Effector memory CD8-positive, alpha-beta T cell (primary cell): ENCODE measurements around the gene DLGAP3.

Source experiments
- ATAC-seq: fragments of 150-1000 bp; cut with Tn5 transposase; replicated peaks from 2 replicates; pipeline ENCODE4 v1.10.0; 2021; ENCODE audit warnings: mild to moderate bottlenecking, moderate library complexity
- DNase-seq, 3 experiments: peaks; one replicate each; pipeline ENCODE4 v3.0.0; 2021
- H3K27ac Mint-ChIP-seq, 2 donors: one replicate each; pipeline ENCODE4 v1.8.0; 2022; ENCODE audit warnings: mild to moderate bottlenecking in 2 of 2, mixed read lengths in 2 of 2, moderate library complexity in 2 of 2
- H3K27me3 Mint-ChIP-seq, 2 donors: one replicate each; pipeline ENCODE4 v1.8.0; 2022; ENCODE audit warnings: mixed read lengths in 2 of 2
- H3K36me3 Mint-ChIP-seq: one replicate; pipeline ENCODE4 v1.8.0; 2022; ENCODE audit warnings: mild to moderate bottlenecking, moderate library complexity, mixed read lengths; ENCODE audit not compliant: insufficient read depth
- H3K4me1 Mint-ChIP-seq, 2 donors: one replicate each; pipeline ENCODE4 v1.8.0; 2022; ENCODE audit warnings: low read depth in 2 of 2, mixed read lengths in 2 of 2
- H3K4me3 Mint-ChIP-seq, 2 donors: one replicate each; pipeline ENCODE4 v1.8.0; 2022; ENCODE audit warnings: mild to moderate bottlenecking in 2 of 2, mixed read lengths in 2 of 2, moderate library complexity in 2 of 2
- H3K9me3 Mint-ChIP-seq, 2 donors: one replicate each; pipeline ENCODE4 v1.8.0; 2022; ENCODE audit warnings: mixed read lengths in 2 of 2

The DLGAP3 gene

GRCh38 chr1:34844252-34844634 lies 85.2 kb downstream of the DLGAP3 start:
- Mint-ChIP-seq H3K27ac (no peak overlapping the region), H3K9me3 (no peaks in the 10 kb centered on the region), H3K27me3 (no peaks in the 10 kb centered on the region), H3K4me3 (no peak overlapping the region), H3K4me1 (peaks cover 18 to 23% of the 10 kb centered on the region in 2 donors), H3K36me3 (peaks cover 11% of the 10 kb centered on the region)
- DNase-seq, result no peak
- no peak for ATAC-seq

- ATAC-seq (no peak), DNase-seq (no peak)
- Mint-ChIP-seq H3K27ac (peak overlapping the region; percentile 9 to 21), H3K9me3 (no peaks in the 10 kb centered on the region), H3K4me1 (peaks cover 15 to 21% of the 10 kb centered on the region in 2 donors), H3K27me3 (no peaks in the 10 kb centered on the region), H3K4me3 (no peak overlapping the region), H3K36me3 (peaks cover 8% of the 10 kb centered on the region)
Observed at GRCh38 chr1:34843392-34844251, 85.8 kb downstream of the DLGAP3 start.

- Mint-ChIP-seq H3K27me3 (no peaks in the 10 kb centered on the region), H3K36me3 (peaks cover 7% of the 10 kb centered on the region), H3K27ac (peak overlapping the region in 1 of 2 donors; percentile 21), H3K4me1 (peaks cover 14 to 15% of the 10 kb centered on the region in 2 donors), H3K4me3 (no peak overlapping the region), H3K9me3 (no peaks in the 10 kb centered on the region)
- no peak for DNase-seq
- ATAC-seq, result no peak
Observed at GRCh38 chr1:34842952-34843371, 86.5 kb downstream of the DLGAP3 start.

GRCh38 chr1:34842073-34842472 lies 87.4 kb downstream of the DLGAP3 start:
- Mint-ChIP-seq H3K27ac (no peak overlapping the region), H3K9me3 (no peaks in the 10 kb centered on the region), H3K27me3 (no peaks in the 10 kb centered on the region), H3K4me1 (peaks cover 14 to 15% of the 10 kb centered on the region in 2 donors), H3K4me3 (no peak overlapping the region), H3K36me3 (peaks cover 4% of the 10 kb centered on the region)
- DNase-seq (no peak), ATAC-seq (no peak)

GRCh38 chr1:34840426-34840825 lies 89.0 kb downstream of the DLGAP3 start:
- no peak for ATAC-seq
- Mint-ChIP-seq H3K4me3 (no peak overlapping the region), H3K27ac (no peak overlapping the region), H3K4me1 (peaks cover 14 to 15% of the 10 kb centered on the region in 2 donors), H3K27me3 (no peaks in the 10 kb centered on the region), H3K9me3 (no peaks in the 10 kb centered on the region), H3K36me3 (no peaks in the 10 kb centered on the region)
- DNase-seq, result no peak

GRCh38 chr1:34839526-34840305 lies 89.7 kb downstream of the DLGAP3 start:
- no peaks in the 10 kb centered on the region for H3K27me3 Mint-ChIP-seq
- H3K4me3 Mint-ChIP-seq, result no peak overlapping the region
- H3K27ac Mint-ChIP-seq, result no peak overlapping the region
- ATAC-seq, result no peak
- H3K4me1 Mint-ChIP-seq, result peaks cover 14 to 15% of the 10 kb centered on the region in 2 donors
- no peak for DNase-seq
- no peaks in the 10 kb centered on the region for H3K9me3 Mint-ChIP-seq
- H3K36me3 Mint-ChIP-seq, result no peaks in the 10 kb centered on the region

- DNase-seq (no peak), ATAC-seq (no peak)
- no peaks in the 10 kb centered on the region for H3K27me3 Mint-ChIP-seq
- H3K36me3 Mint-ChIP-seq, result no peaks in the 10 kb centered on the region
- no peak overlapping the region for H3K27ac Mint-ChIP-seq
- no peaks in the 10 kb centered on the region for H3K4me1 Mint-ChIP-seq
- H3K4me3 Mint-ChIP-seq, result no peak overlapping the region
- H3K9me3 Mint-ChIP-seq, result no peaks in the 10 kb centered on the region
Observed at GRCh38 chr1:34833711-34834110, 95.7 kb downstream of the DLGAP3 start.

- no peak for ATAC-seq
Observed at GRCh38 chr1:34831721-34832246, 97.7 kb downstream of the DLGAP3 start.

GRCh38 chr1:34829250-34829649 lies 100.2 kb downstream of the DLGAP3 start:
- Mint-ChIP-seq H3K27ac (no peak overlapping the region), H3K36me3 (no peaks in the 10 kb centered on the region), H3K4me1 (no peaks in the 10 kb centered on the region), H3K9me3 (no peaks in the 10 kb centered on the region), H3K27me3 (no peaks in the 10 kb centered on the region), H3K4me3 (no peak overlapping the region)
- no peak for DNase-seq
- no peak for ATAC-seq

More at GRCh38 chr1:34831721-34832246, 97.7 kb downstream of the DLGAP3 start:
- H3K27ac Mint-ChIP-seq, result no peak overlapping the region
- no peak for DNase-seq
- no peak overlapping the region for H3K4me3 Mint-ChIP-seq
- no peaks in the 10 kb centered on the region for H3K27me3 Mint-ChIP-seq
- H3K4me1 Mint-ChIP-seq, result no peaks in the 10 kb centered on the region
- no peaks in the 10 kb centered on the region for H3K36me3 Mint-ChIP-seq
- H3K9me3 Mint-ChIP-seq, result no peaks in the 10 kb centered on the region

GRCh38 chr1:34828611-34829010 lies 100.8 kb downstream of the DLGAP3 start:
- no peaks in the 10 kb centered on the region for H3K9me3 Mint-ChIP-seq
- no peak overlapping the region for H3K27ac Mint-ChIP-seq
- ATAC-seq, result no peak

GRCh38 chr1:34827341-34827941 lies 102.0 kb downstream of the DLGAP3 start:
- Mint-ChIP-seq H3K9me3 (no peaks in the 10 kb centered on the region), H3K4me1 (no peaks in the 10 kb centered on the region), H3K36me3 (no peaks in the 10 kb centered on the region), H3K4me3 (no peak overlapping the region), H3K27ac (no peak overlapping the region), H3K27me3 (no peaks in the 10 kb centered on the region)
- no peak for DNase-seq
- ATAC-seq, result no peak

More at GRCh38 chr1:34828611-34829010, 100.8 kb downstream of the DLGAP3 start:
- DNase-seq, result no peak
- H3K4me3 Mint-ChIP-seq, result no peak overlapping the region
- no peaks in the 10 kb centered on the region for H3K4me1 Mint-ChIP-seq
- H3K27me3 Mint-ChIP-seq, result no peaks in the 10 kb centered on the region
- no peaks in the 10 kb centered on the region for H3K36me3 Mint-ChIP-seq

GRCh38 chr1:34825455-34826091 lies 103.9 kb downstream of the DLGAP3 start:
- H3K4me3 Mint-ChIP-seq, result no peak overlapping the region
- H3K9me3 Mint-ChIP-seq, result no peaks in the 10 kb centered on the region
- ATAC-seq (no peak), DNase-seq (no peak)
- H3K36me3 Mint-ChIP-seq, result no peaks in the 10 kb centered on the region
- H3K27ac Mint-ChIP-seq, result no peak overlapping the region
- H3K27me3 Mint-ChIP-seq, result no peaks in the 10 kb centered on the region
- no peaks in the 10 kb centered on the region for H3K4me1 Mint-ChIP-seq
